Activated CD8-positive, alpha-beta T cell treated with anti-CD3 and anti-CD28 coated beads for 36 hours (primary cell): ENCODE data around the gene FMNL1. TPM values are rescaled to one million over a fixed set of nuclear protein-coding genes. Genes with fewer than 3 reads are reported as not detected.
A peak's percentile ranks its signal among the peaks of the same experiment; 100 is the strongest.
"Not testable (repeated sequence)": the region's sequence is repeated elsewhere in the genome, so short reads cannot be mapped to it uniquely, and the experiment has no call there.

Source experiments
- ATAC-seq: fragments of 200-7000 bp; cut with Tn5 transposase; one replicate; pipeline ENCODE4 v1.10.0; 2021; ENCODE audit warnings: mild to moderate bottlenecking, moderate library complexity
- CTCF ChIA-PET: fragments of 350-600 bp; sonication (Branson Sonifier 250); formaldehyde crosslinking; loops from one replicate; lab custom pipeline; 2021; ENCODE audit warnings: antibody characterized with exemption; lab: Charles Lee
- POLR2A ChIA-PET: fragments of 350-600 bp; sonication (Branson Sonifier 250); formaldehyde crosslinking; loops from one replicate; lab custom pipeline; 2021; ENCODE audit warnings: antibody characterized with exemption; lab: Charles Lee
- DNase-seq: peaks from one replicate; pipeline ENCODE4 v3.0.0-alpha.2; 2020
- H3K27ac Mint-ChIP-seq: one replicate; pipeline ENCODE4 v1.8.0; 2021; ENCODE audit warnings: mild to moderate bottlenecking, mixed read lengths
- H3K27me3 Mint-ChIP-seq: one replicate; pipeline ENCODE4 v1.8.0; 2021; ENCODE audit warnings: mixed read lengths
- H3K36me3 Mint-ChIP-seq: one replicate; pipeline ENCODE4 v1.8.0; 2021; ENCODE audit warnings: low read depth, mixed read lengths
- H3K4me1 Mint-ChIP-seq: one replicate; pipeline ENCODE4 v1.8.0; 2021; ENCODE audit warnings: low read depth, mixed read lengths
- H3K4me3 Mint-ChIP-seq: one replicate; pipeline ENCODE4 v1.8.0; 2021; ENCODE audit warnings: mild to moderate bottlenecking, moderate library complexity, mixed read lengths
- H3K9me3 Mint-ChIP-seq: one replicate; pipeline ENCODE4 v1.8.0; 2021; ENCODE audit warnings: mixed read lengths
- intact Hi-C: fragments of 100-400 bp; cut with micrococcal nuclease; formaldehyde crosslinking; loops from one replicate; pipeline ENCODE4 v1.10.0; 2022
- total RNA-seq, 2 experiments: library from RNA; stranded (reverse); gene quantifications; one replicate each; pipeline ENCODE4 v1.2.3, GENCODE V29; 2021
- TF ChIP-seq, protein P1 (sequence below): fragments of 200-600 bp; IDR thresholded peaks from one replicate; pipeline ENCODE4 v1.8.0; 2022; ENCODE audit warnings: antibody characterized with exemption, mild to moderate bottlenecking

Gene FMNL1
- total RNA-seq, 2 experiments from 2014 or later: 285 to 298 TPM

DNA sequence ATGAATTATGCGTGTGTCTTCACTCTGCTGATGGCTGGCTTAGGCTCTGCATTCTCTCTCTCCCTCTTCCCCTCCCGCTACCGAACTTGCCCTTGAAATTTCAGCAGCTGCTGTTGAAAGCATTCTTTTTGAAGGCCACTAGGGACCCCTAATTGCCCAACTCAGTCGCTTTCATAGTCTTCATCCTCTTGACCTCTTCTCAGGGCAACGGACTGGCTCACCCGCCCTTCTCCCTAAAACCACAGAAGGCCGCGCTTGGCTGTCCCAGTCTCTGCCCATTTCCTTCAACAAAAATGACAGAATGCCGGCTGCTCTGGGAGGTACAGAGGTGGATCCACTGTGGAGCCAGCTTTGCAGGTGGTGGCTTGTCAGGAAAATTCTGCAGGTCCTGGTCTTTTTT, 21.0 kb upstream of the FMNL1 start:
- no peaks in the 10 kb centered on the region for H3K27me3 Mint-ChIP-seq
- TF ChIP-seq, protein P1, sequence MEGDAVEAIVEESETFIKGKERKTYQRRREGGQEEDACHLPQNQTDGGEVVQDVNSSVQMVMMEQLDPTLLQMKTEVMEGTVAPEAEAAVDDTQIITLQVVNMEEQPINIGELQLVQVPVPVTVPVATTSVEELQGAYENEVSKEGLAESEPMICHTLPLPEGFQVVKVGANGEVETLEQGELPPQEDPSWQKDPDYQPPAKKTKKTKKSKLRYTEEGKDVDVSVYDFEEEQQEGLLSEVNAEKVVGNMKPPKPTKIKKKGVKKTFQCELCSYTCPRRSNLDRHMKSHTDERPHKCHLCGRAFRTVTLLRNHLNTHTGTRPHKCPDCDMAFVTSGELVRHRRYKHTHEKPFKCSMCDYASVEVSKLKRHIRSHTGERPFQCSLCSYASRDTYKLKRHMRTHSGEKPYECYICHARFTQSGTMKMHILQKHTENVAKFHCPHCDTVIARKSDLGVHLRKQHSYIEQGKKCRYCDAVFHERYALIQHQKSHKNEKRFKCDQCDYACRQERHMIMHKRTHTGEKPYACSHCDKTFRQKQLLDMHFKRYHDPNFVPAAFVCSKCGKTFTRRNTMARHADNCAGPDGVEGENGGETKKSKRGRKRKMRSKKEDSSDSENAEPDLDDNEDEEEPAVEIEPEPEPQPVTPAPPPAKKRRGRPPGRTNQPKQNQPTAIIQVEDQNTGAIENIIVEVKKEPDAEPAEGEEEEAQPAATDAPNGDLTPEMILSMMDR: no peak
- ChIA-PET POLR2A (interaction anchor here (0.6 kb wide), 1 partner anchor 59 kb away, joined by 3 read pairs; no protein-coding TSS in a partner anchor), CTCF (interaction anchor here (3.6 to 14.0 kb wide), 3 partner anchors 28 to 67 kb away, joined by 13 to 369 read pairs (median 208); partner anchors contain the start of genes ACBD4, HEXIM1 and PLCD3)
- intact Hi-C loops: no loop called here
- peaks cover 5% of the 10 kb centered on the region for H3K4me1 Mint-ChIP-seq
- ATAC-seq (no peak), DNase-seq (no peak)
- no peaks in the 10 kb centered on the region for H3K36me3 Mint-ChIP-seq
- no peaks in the 10 kb centered on the region for H3K9me3 Mint-ChIP-seq
- no peak overlapping the region for H3K27ac Mint-ChIP-seq
- no peak overlapping the region for H3K4me3 Mint-ChIP-seq

DNA sequence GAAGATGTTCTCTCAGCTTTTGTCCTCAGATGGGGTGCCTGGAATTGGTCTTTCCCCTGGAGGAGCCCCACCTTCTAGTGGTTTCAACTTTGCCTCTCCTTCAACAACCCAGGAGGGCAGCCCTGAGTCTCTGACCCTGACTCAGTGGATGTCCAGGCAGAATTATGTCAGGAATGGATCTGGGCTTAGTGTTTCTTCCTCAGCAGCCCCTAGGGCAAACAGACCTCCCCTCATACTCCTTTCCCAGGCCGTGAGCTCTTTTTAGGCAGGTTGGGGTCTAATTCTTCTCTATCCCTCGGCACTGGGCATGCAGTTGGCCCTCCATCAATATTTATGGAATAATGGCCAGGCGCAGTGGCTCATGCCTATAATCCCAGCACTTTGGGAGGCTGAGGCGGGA, 20.2 kb upstream of the FMNL1 start:
- H3K4me3 Mint-ChIP-seq: no peak overlapping the region
- TF ChIP-seq, protein P1: no peak
- no peaks in the 10 kb centered on the region for H3K9me3 Mint-ChIP-seq
- H3K27me3 Mint-ChIP-seq: no peaks in the 10 kb centered on the region
- H3K4me1 Mint-ChIP-seq: peaks cover 5% of the 10 kb centered on the region
- ChIA-PET POLR2A (interaction anchor here (0.6 to 0.8 kb wide), 2 partner anchors 59 to 66 kb away, joined by 3 read pairs; partner anchors contain the start of gene ACBD4), CTCF (interaction anchor here (3.6 to 14.0 kb wide), 3 partner anchors 29 to 67 kb away, joined by 13 to 369 read pairs (median 208); partner anchors contain the start of genes ACBD4, HEXIM1 and PLCD3)
- intact Hi-C loops: no loop called here
- DNase-seq: no peak
- no peaks in the 10 kb centered on the region for H3K36me3 Mint-ChIP-seq
- H3K27ac Mint-ChIP-seq: no peak overlapping the region
- no peak for ATAC-seq

DNA sequence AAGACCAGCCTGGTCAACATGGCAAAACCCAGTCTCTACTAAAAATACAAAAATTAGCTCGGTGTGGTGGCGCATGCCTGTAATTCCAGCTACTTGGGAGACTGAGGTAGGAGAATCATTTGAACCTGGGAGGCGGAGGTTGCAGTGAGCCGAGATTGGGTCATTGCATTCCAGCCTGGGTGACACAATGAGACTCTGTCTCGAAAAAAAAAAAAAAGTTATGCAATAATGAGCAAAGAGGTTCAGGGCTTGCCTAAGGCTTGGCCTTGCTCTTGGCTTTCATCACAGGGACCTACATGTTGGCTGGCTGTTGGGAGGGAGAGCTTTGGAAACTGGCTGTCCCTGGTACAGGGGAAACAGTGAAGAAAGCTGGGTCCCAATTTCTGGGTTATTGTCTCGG, 19.8 kb upstream of the FMNL1 start:
- ATAC-seq, H3K9me3 Mint-ChIP-seq, H3K4me3 Mint-ChIP-seq, H3K27ac Mint-ChIP-seq, H3K36me3 Mint-ChIP-seq, DNase-seq, H3K4me1 Mint-ChIP-seq, H3K27me3 Mint-ChIP-seq, intact Hi-C loops: not testable (repeated sequence)
- CTCF ChIA-PET: interaction anchor here (3.6 to 14.0 kb wide), 3 partner anchors 30 to 68 kb away, joined by 13 to 369 read pairs (median 208); partner anchors contain the start of genes ACBD4, HEXIM1 and PLCD3
- POLR2A ChIA-PET: interaction anchor here (0.8 kb wide), 2 partner anchors 13 to 67 kb away, joined by 3 read pairs; partner anchors contain the start of gene ACBD4

DNA sequence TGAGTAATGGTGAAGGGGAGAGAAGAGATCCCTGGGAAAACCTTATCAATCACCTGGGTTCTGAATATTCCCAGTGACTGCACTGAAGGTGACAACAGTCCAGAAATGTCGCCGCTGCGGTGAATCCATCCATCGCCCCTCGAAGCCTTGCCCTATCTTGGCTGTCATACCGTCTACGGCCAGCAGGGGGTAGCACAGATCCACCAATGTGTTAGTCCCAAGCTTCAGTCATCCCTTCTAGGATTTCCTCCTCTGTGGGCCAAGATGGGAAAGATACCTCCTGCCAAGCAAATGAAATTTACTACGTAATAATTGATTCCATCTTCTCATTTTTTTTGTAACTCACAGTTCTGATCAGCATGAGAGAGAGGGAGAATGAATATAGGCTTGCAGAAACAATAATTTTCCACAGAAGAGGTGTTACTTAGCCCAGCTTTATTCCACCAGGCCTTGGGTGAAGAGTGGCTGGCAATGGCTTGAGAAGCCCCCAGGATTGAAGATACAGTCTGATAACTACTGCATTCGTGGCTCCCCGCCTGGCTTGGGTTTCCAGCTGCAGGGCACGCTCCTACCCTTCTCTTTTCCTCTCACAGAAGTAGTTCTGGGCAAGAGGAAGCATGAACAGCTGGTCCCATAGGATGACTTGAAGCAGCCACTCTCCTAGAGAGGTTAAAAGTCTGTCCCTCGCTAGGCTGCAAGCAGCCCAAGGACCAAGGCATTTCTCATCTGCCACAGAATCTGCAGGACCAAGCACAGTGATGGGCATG, 2.6 kb upstream of the FMNL1 start:
- no peaks in the 10 kb centered on the region for H3K9me3 Mint-ChIP-seq
- H3K27ac Mint-ChIP-seq: peak overlapping the region; percentile 63
- DNase-seq (peak; percentile 94), ATAC-seq (peak; percentile 12)
- POLR2A ChIA-PET: interaction anchor here (0.7 to 21.2 kb wide), 10 partner anchors 13 to 169 kb away, joined by 3 to 399 read pairs (median 4); partner anchors contain the start of genes HEXIM1 and MAP3K14
- H3K4me1 Mint-ChIP-seq: peaks cover 26% of the 10 kb centered on the region
- CTCF ChIA-PET: interaction anchor here (0.6 to 10.4 kb wide), 47 partner anchors 8 to 222 kb away, joined by 3 to 406 read pairs (median 5); partner anchors contain the start of genes ACBD4, HEXIM1, HEXIM2 and MAP3K14
- TF ChIP-seq, protein P1: peak; percentile 99
- H3K4me3 Mint-ChIP-seq: peak overlapping the region; percentile 94
- H3K36me3 Mint-ChIP-seq: peaks cover 64% of the 10 kb centered on the region
- no peaks in the 10 kb centered on the region for H3K27me3 Mint-ChIP-seq
- intact Hi-C loops: loop anchor here (1.0 to 5.0 kb wide), 2 partner anchors 16 to 168 kb away; no protein-coding TSS in a partner anchor

DNA sequence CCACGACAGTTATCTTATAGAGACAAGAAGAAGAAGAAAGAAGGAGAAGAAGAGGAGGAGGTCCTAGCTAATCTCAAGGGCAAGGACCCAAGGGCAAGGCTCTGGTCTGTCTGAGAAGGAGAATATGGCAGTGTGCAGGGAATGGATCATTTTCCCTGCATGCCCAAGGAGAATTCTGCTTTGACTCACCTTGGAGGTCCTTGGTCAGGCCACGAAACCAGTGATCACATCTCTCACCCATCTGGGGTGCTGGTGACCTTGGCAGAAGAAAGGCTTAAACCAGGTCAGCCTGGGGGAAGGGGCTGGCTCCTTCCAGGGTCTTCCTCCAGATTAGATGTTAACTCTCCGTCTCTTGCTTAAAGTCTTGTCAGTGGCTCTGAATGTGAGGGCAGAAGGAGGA, 1.6 kb upstream of the FMNL1 start:
- Mint-ChIP-seq H3K27ac (peak overlapping the region; percentile 53), H3K4me1 (peaks cover 27% of the 10 kb centered on the region), H3K4me3 (peak overlapping the region; percentile 94), H3K27me3 (no peaks in the 10 kb centered on the region), H3K9me3 (no peaks in the 10 kb centered on the region), H3K36me3 (peaks cover 69% of the 10 kb centered on the region)
- intact Hi-C loops: loop anchor here (5.0 kb wide), 2 partner anchors 42 to 97 kb away; partner anchors contain the start of genes MAP3K14 and SPATA32
- ChIA-PET POLR2A (interaction anchor here (1.2 to 21.2 kb wide), 5 partner anchors 19 to 92 kb away, joined by 3 to 399 read pairs (median 23); partner anchors contain the start of genes HEXIM1 and MAP3K14), CTCF (interaction anchor here (0.6 to 10.4 kb wide), 22 partner anchors 14 to 167 kb away, joined by 3 to 406 read pairs (median 18); partner anchors contain the start of genes ACBD4, HEXIM1, HEXIM2 and MAP3K14)
- ATAC-seq: no peak
- no peak for DNase-seq
- TF ChIP-seq, protein P1: no peak
